ENCODE data around the gene ANKS1A.

ANKS1A gene

GRCh38 chr6:35019171-35019570, 130.1 kb downstream of the ANKS1A start:
- DNase-seq (ENCODE audit: low spot score): no peak

- DNase-seq (ENCODE audit: low spot score): no peak
Observed at GRCh38 chr6:35019831-35020230, 130.8 kb downstream of the ANKS1A start.

DNA sequence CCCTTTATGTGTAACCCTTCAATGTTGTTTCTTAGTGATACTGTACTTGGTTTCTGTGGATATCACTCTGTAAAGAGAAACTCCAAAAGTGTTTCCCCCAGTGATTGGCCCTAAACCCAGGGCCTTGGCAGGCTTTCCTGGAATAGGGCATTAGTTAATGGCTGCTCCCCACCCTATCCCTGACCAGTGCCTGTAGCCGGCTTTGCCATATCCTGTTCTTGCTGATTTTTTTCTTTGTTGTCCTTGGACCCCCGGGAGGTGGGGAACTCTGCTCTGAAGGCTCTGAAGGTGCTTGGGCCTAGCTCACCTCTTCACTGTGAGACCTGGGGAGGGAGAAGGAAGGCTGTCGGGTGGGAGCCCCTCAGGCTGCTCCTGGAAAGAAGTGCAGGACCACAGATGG, 131.9 kb downstream of the ANKS1A start:
- DNase-seq (ENCODE audit: low spot score): no peak

GRCh38 chr6:35023091-35024000, 134.3 kb downstream of the ANKS1A start:
- no peak for DNase-seq (ENCODE audit: low spot score)

DNA sequence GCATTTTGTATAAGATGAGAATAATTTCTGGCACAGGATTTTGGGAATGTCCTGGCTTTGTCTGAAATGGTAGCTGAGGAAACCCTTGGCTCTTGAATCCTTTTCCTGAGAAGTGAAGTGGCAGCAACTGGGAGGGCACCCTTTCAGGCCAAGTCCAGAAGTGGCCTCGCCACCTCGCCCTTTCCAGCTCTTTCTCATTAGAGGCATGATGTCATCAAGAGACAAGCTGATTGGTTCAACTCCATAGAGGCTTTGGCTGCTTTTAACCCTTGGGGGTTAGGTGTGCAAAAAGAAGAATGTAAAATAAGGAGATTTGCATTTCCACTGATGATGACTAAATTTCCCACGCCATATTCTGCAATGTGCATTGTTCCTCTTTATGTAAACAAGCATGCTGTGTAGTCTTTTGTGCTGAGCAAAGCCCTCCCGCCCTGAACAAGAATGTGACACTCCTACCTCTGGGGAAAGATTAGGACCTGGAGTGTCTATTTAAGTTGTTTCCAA, 135.5 kb downstream of the ANKS1A start:
- DNase-seq (ENCODE audit: low spot score): peak; percentile 30

DNA sequence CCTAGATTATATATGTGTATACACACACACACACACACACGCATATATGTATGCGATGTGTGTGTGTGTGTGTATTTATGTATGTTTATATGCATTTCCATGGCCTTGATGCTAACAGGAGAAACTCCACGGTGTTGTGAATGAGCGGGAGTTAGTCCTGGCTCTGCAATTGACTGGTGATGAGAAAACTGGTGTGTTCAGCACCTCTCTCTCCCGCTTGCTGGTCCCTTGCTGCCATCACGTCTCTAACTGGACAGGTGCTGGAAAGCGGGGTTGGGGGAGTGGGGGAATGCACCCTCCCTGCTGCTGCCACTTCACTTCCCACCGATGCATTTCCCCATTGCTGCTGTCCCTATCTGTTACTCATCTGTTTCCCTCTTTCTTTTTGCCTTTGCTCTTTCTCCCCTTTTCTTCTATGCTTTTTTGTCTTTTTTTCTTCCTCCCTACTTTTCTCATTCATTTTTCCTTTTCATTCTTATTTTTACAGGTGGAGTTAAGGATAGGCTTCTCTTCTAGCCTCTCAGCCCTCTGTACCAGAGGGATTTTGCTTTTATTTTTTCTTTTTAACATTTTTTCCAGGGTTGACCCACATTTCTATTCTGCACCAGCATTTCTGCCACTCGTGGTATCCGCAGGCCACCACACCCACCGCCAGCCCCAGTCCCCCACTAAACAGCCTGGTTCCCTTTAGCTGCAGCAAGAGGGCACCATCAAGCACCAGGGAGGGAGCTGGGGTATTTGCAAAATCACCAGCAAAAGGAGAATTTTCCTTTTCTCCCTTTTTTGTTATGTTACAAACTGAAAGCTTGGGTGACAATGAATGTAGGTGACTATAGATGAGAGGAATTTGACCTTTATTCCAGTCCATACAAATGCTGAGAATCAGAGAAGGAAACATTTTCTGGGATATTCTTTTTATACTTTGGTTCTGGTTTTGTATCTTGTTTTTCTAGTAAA, 136.5 kb downstream of the ANKS1A start:
- DNase-seq (ENCODE audit: low spot score): no peak

DNA sequence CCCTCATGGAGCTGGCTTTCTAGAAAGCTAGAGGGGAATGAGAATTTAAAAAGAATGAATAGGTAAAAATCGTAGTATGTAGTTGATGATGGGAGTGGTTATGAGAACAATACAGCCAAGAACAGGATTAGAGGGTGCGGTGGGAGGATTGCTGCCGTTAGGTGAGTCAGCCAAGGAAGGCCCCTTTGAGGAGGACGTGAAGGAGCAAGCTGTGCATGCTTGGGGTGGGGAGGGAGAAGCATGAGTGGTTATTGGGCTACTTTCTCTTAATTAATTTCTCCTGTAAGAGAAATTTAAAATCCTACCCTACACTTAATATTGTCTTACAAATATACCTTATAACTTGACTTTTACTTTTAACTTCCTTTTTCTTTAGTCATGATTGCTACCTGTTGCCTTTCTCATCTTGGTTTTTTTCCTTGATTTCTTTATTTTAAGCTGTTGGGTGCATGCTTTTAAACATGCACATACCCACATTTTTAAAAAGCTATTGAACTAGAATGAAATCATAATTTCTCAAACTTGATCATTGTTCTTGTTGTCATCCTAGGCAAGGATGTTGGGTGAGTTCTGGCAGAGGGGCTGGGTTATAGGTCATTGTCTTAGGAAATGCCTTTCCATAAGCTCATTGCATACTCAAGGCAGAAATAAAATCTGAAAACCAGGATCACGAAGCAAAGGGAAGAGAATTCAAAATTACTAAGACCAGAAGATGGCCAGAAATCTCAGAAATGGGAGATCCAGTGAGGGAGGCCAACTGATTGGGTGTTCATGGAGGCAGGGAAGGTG, 137.6 kb downstream of the ANKS1A start:
- DNase-seq (ENCODE audit: low spot score): no peak

- no peak for DNase-seq (ENCODE audit: low spot score)
Observed at GRCh38 chr6:35027807-35028206, 138.8 kb downstream of the ANKS1A start.

DNA sequence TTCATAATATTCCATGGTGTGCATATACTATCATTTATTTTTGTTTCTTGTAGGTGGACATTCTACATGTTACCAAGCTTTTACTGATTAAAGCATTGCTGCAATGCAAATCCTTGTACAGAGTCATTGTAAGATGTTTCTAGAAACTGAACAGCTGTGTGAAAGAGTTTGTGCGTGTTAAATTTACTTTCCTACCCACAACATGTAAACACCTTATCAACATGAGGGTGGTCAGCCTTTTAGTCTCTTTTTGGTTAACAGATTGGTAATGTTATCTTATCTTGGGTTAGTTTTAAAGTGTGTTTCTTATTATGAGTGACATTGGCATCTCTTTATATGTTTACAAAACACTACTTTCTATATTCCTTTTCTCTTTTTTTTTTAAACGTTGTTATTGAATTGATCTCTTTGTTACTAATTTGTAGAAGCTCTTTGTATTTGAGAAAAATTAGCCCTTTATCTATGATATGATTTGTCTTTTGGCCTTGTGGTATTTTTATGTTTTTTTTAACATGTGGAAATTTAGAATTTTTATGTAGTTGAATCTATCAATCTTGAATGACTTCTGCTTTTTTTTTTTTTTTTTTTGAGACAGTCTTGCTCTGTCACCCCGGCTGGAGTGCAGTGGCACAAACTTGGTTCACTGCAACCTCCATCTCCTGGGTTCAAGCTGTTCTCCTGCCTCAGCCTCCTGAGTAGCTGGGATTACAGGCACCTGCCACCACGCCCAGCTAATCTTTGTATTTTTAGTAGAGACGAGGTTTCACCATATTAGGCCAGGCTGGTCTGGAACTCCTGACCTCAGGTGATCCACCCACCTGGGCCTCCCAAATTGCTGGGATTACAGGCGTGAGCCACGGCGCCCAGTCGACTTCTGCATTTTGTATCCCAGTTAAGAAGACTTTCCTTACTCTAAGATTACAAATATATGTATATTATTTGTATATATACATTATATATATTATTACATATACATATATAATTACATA, 140.0 kb downstream of the ANKS1A start:
- DNase-seq (ENCODE audit: low spot score): no peak

GRCh38 chr6:35030099-35030498, 141.0 kb downstream of the ANKS1A start:
- no peak for DNase-seq (ENCODE audit: low spot score)

DNA sequence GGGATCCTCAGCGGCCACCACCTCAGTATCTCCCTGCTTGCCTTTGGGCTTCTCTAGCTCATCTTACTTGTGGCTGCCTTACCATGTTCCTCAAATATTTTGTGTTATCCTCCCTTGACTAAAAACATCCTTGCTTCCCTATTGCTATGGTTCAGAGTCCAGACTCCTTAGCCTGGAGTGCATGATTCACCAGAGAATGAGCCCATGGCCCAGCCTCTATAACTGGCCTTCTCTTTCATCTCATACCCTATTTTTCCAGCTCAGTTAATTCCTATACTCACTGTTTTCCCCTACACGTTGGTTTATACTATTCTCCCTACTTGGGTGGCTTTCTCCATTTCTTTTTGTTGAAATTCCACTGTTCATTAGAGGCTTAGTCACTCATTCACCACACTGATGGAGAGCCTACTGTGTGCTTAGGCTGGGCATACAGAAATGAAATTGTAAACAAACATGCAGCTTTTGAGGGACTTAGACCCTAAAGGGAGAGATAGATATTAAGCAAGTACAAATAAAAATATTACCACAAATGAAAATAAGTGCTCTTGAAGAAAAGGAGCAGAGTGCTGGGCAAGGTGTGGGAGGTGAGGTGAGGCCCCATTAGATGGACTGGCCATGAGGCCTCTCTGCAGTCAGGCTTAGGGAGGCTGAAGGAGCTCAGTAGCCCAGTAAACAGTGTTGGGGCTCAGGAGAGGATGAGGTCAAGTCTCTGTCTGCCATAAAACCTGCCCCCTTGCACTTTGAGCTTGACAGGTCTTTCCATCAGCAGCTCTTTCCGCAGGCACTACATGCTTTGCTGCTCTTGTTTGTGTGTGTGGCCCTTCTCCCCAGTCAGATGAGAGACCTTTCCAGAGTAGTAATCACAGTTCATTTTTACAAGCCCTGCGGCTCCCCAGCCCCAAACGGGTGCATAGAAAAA, 142.8 kb downstream of the ANKS1A start:
- no peak for DNase-seq (ENCODE audit: low spot score)

DNA sequence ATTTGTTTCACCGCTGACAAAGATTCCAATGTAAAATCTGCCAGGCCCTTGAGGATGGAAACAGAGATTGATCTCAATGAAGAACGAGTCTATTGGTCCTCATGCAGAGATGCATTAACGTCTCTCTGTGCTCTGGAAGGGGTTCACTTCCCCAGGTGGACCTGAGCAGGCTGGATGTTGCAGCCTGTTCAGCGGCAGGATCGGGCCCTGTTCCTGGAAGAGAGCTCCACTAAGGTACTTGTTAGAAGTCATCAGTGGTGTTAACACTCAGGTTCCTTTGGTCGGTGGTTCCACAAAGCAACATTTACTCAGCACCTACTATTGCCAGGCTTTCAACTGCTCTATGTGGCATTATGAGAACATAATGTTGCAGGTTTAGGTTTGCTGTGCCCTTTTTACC, 144.6 kb downstream of the ANKS1A start:
- DNase-seq (ENCODE audit: low spot score): no peak

DNA sequence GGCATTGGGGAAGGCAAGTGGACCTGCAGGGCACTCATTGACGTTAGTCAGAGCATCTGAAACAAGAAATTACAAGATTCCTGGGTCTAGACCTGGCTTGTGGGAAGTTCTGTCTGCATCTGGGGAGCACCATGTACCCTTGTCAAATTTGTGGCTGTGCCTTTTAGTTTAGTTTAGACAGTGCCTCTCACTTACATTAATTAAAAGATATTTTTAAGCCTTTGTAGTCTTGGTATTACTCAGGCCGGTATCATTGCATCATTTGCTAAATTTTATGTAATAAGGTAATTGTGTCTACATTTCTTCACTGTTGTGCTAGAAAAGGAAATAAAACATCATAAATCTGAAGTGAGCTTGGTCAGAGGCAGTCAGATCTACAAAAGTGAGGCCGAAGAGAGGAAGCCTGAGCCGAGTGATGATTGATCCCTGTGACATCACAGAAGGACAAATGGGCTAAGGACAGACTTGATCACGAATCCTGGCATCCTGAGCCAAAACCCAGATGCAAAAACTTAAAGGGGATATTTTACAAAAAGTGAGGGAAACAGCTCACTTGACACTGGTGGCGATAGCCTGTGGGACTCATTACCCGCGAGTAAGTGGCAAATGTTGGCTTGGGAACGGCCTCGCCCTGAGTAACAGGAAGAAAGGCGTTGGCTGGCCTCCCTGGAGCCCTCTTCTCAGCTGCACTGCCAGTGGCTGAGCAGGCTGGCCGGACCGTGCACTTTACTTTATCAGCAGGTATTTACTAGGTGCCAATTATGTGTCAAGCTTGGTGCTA, 145.5 kb downstream of the ANKS1A start:
- DNase-seq (ENCODE audit: low spot score): no peak

- no peak for DNase-seq (ENCODE audit: low spot score)
Observed at GRCh38 chr6:35035481-35036030, 146.5 kb downstream of the ANKS1A start.

GRCh38 chr6:35036059-35036827, 147.2 kb downstream of the ANKS1A start:
- DNase-seq (ENCODE audit: low spot score): no peak

- no peak for DNase-seq (ENCODE audit: low spot score)
Observed at GRCh38 chr6:35036828-35037663, 148.0 kb downstream of the ANKS1A start.

Data from SK-N-DZ (cell line).